Measurements from ENCODE around the gene MR1. TPM values are rescaled to one million over a fixed set of nuclear protein-coding genes. Genes with fewer than 3 reads are reported as not detected.
"Not testable (repeated sequence)": the region's sequence is repeated elsewhere in the genome, so short reads cannot be mapped to it uniquely, and the experiment has no call there.

Gene MR1
- polyA plus RNA-seq, 10 donors, result 3.9 to 5.2 (median 4.5) TPM

GRCh38 chr1:181028196-181028595, 5.6 kb upstream of the MR1 start:
- peak in 1 of 3 donors; percentile 49 for DNase-seq

- no peak for DNase-seq
Observed at GRCh38 chr1:181028615-181029014, 5.2 kb upstream of the MR1 start.

- no peak for DNase-seq
Observed at GRCh38 chr1:181032535-181032934, 1.2 kb upstream of the MR1 start.

- DNase-seq, result peak in 2 of 3 donors; percentile 33 to 67
Observed at GRCh38 chr1:181033128-181033798, 520 bp upstream of the MR1 start.

GRCh38 chr1:181035210-181035609, 1.4 kb downstream of the MR1 start:
- not testable (repeated sequence) for DNase-seq

- no peak for DNase-seq
Observed at GRCh38 chr1:181036107-181036836, 2.5 kb downstream of the MR1 start.

- DNase-seq, result no peak
Observed at GRCh38 chr1:181037386-181037785, 3.6 kb downstream of the MR1 start.

- DNase-seq, result peak; percentile 33 to 53 (median 45)
Observed at GRCh38 chr1:181038399-181038873, 4.7 kb downstream of the MR1 start.

GRCh38 chr1:181040284-181040865, 6.6 kb downstream of the MR1 start:
- DNase-seq, result no peak

- peak in 1 of 3 donors; percentile 14 for DNase-seq
Observed at GRCh38 chr1:181043025-181043888, 9.5 kb downstream of the MR1 start.

- DNase-seq, result no peak
Observed at GRCh38 chr1:181044449-181044966, 10.7 kb downstream of the MR1 start.

- DNase-seq, result not testable (repeated sequence)
Observed at GRCh38 chr1:181045946-181046345, 12.2 kb downstream of the MR1 start.

- no peak for DNase-seq
Observed at GRCh38 chr1:181049378-181049777, 15.6 kb downstream of the MR1 start.

GRCh38 chr1:181050922-181051321, 17.1 kb downstream of the MR1 start:
- no peak for DNase-seq

- no peak for DNase-seq
Observed at GRCh38 chr1:181056560-181056959, 22.8 kb downstream of the MR1 start.

GRCh38 chr1:181057079-181057478, 23.3 kb downstream of the MR1 start:
- DNase-seq, result no peak

GRCh38 chr1:181059435-181059834, 25.7 kb downstream of the MR1 start:
- DNase-seq, result no peak

GRCh38 chr1:181060066-181060465, 26.3 kb downstream of the MR1 start:
- DNase-seq, result no peak

GRCh38 chr1:181060947-181061346, 27.2 kb downstream of the MR1 start:
- not testable (repeated sequence) for DNase-seq

GRCh38 chr1:181061487-181061886, 27.7 kb downstream of the MR1 start:
- no peak for DNase-seq
